Central memory CD4-positive, alpha-beta T cell (primary cell): ENCODE data around the gene PFN1.
"Not testable (repeated sequence)": the region's sequence is repeated elsewhere in the genome, so short reads cannot be mapped to it uniquely, and the experiment has no call there.

Experiments used
- DNase-seq: peaks from one replicate; pipeline ENCODE4 v3.0.0; 2022

PFN1 gene

GRCh38 chr17:4920351-4921048, 27.8 kb downstream of the PFN1 start:
- DNase-seq: no peak

- no peak for DNase-seq
These were observed 28.8 kb downstream of the PFN1 start for GRCh38 chr17:4919511-4920047.

- not testable (repeated sequence) for DNase-seq
These were observed 33.8 kb downstream of the PFN1 start for GRCh38 chr17:4914551-4914950.

- DNase-seq: no peak
These were observed 34.3 kb downstream of the PFN1 start for GRCh38 chr17:4913994-4914393.

- peak; percentile 69 for DNase-seq
These were observed 39.4 kb downstream of the PFN1 start for GRCh38 chr17:4908711-4909496.

GRCh38 chr17:4908301-4908700, 40.0 kb downstream of the PFN1 start:
- DNase-seq: no peak

GRCh38 chr17:4906642-4907041, 41.7 kb downstream of the PFN1 start:
- not testable (repeated sequence) for DNase-seq

GRCh38 chr17:4903051-4903818, 45.1 kb downstream of the PFN1 start, which contains the start of gene CHRNE:
Gene CHRNE, minus strand, starts transcription at chr17:4903098. Its CDS starts 35 bp downstream, at chr17:4903063.
- peak; percentile 73 for DNase-seq

GRCh38 chr17:4902540-4902939, 45.8 kb downstream of the PFN1 start:
- no peak for DNase-seq

- no peak for DNase-seq
These were observed 46.5 kb downstream of the PFN1 start for GRCh38 chr17:4901648-4902344.

- DNase-seq: no peak
These were observed 47.2 kb downstream of the PFN1 start for GRCh38 chr17:4901108-4901647.

GRCh38 chr17:4900231-4901107, 47.9 kb downstream of the PFN1 start:
- peak; percentile 80 for DNase-seq

GRCh38 chr17:4899341-4900230, 48.7 kb downstream of the PFN1 start, which contains the start of gene C17orf107:
Gene C17orf107, plus strand, starts transcription at chr17:4899536. Its CDS starts 227 bp downstream, at chr17:4899763.
- peak; percentile 95 for DNase-seq

- DNase-seq: no peak
These were observed 49.4 kb downstream of the PFN1 start for GRCh38 chr17:4898927-4899326.

GRCh38 chr17:4898351-4898750, 50.0 kb downstream of the PFN1 start:
- no peak for DNase-seq

- DNase-seq: no peak
These were observed 50.5 kb downstream of the PFN1 start for GRCh38 chr17:4897785-4898184.

- no peak for DNase-seq
These were observed 51.1 kb downstream of the PFN1 start for GRCh38 chr17:4897198-4897687.

GRCh38 chr17:4896332-4897197, 51.8 kb downstream of the PFN1 start:
- DNase-seq: no peak
